Ascending aorta (tissue), 2 donors: Measurements from ENCODE around the gene FBXW2. TPM values are rescaled to one million over a fixed set of nuclear protein-coding genes. Genes with fewer than 3 reads are reported as not detected.
A peak's percentile ranks its signal among the peaks of the same experiment; 100 is the strongest.
"Not testable (repeated sequence)": the region's sequence is repeated elsewhere in the genome, so short reads cannot be mapped to it uniquely, and the experiment has no call there.

Experiments
- DNase-seq, 2 donors: peaks; one replicate each; pipeline ENCODE4 v3.0.0-alpha.2; 2019; ENCODE audit warnings: low spot score in 2 of 2
- H3K27ac ChIP-seq, 2 donors: fragments of 200-600 bp; sonication (generic); one replicate each; pipeline ENCODE4 v1.5.1; 2016 to 2017; ENCODE audit warnings: mild to moderate bottlenecking in 1 of 2
- H3K27me3 ChIP-seq: fragments of 200-600 bp; sonication (generic); one replicate; pipeline ENCODE4 v1.5.1; 2017
- H3K36me3 ChIP-seq, 2 donors: fragments of 200-600 bp; sonication (generic); one replicate each; pipeline ENCODE4 v1.5.1; 2016
- H3K4me1 ChIP-seq, 2 donors: fragments of 200-600 bp; sonication (generic); one replicate each; pipeline ENCODE4 v1.5.1; 2016 to 2017; ENCODE audit warnings: mild to moderate bottlenecking in 1 of 2
- H3K4me3 ChIP-seq, 2 donors: fragments of 200-600 bp; sonication (generic); one replicate each; pipeline ENCODE4 v1.5.1; 2016 to 2017; ENCODE audit warnings: mild to moderate bottlenecking in 1 of 2
- H3K9me3 ChIP-seq, 2 donors: fragments of 200-600 bp; sonication (generic); one replicate each; pipeline ENCODE4 v1.5.1; 2016
- CTCF ChIP-seq, 3 experiments: fragments of 200-600 bp in 2 of 3; fragments of 450-650 bp in 1 of 3; sonication (generic) in 2 of 3; IDR thresholded peaks; one replicate each; pipeline ENCODE4 v1.5.1; 2016 to 2019; ENCODE audit warnings: antibody characterized with exemption in 3 of 3, mild to moderate bottlenecking in 1 of 3, moderate library complexity in 1 of 3
- intact Hi-C: fragments of 100-400 bp; cut with DNase I; formaldehyde crosslinking; loops from one replicate; pipeline ENCODE4 v1.15.1; 2023
- total RNA-seq: library from RNA; depleted of rRNA; stranded (reverse); fragments of >200 nt; gene quantifications from one replicate; pipeline ENCODE4 v1.1.0, GENCODE V29; 2016

The FBXW2 gene
- total RNA-seq, 1 donor from 2014 or later, result 35.5 TPM

GRCh38 chr9:120755810-120756434 lies 37.3 kb downstream of the FBXW2 start:
- H3K9me3 ChIP-seq, result no peaks in the 10 kb centered on the region
- no peak overlapping the region for H3K4me3 ChIP-seq
- peaks cover 0 to 2% of the 10 kb centered on the region in 2 donors for H3K4me1 ChIP-seq
- intact Hi-C loops, result loop anchor here (1.0 to 10.0 kb wide), 2 partner anchors 229 to 304 kb away; no protein-coding TSS in a partner anchor
- peak; percentile 82 to 86 (median 86) for TF ChIP-seq CTCF (IDR thresholded peaks at IDR 0.05)
- H3K27me3 ChIP-seq, result no peaks in the 10 kb centered on the region
- peak overlapping the region in 1 of 2 donors; percentile 44 for H3K27ac ChIP-seq
- DNase-seq, result peak in 1 of 2 donors; percentile 76
- peaks cover 0 to 6% of the 10 kb centered on the region in 2 donors for H3K36me3 ChIP-seq

- H3K27me3 ChIP-seq, result no peaks in the 10 kb centered on the region
- H3K4me1 ChIP-seq, result peaks cover 0 to 2% of the 10 kb centered on the region in 2 donors
- H3K9me3 ChIP-seq, result no peaks in the 10 kb centered on the region
- TF ChIP-seq CTCF (IDR thresholded peaks at IDR 0.05), result no peak
- H3K36me3 ChIP-seq, result peaks cover 0 to 6% of the 10 kb centered on the region in 2 donors
- no peak overlapping the region for H3K27ac ChIP-seq
- no peak overlapping the region for H3K4me3 ChIP-seq
- no peak for DNase-seq
- intact Hi-C loops, result loop anchor here (10.0 kb wide), 1 partner anchor 230 kb away; no protein-coding TSS in a partner anchor
Measured at GRCh38 chr9:120755044-120755443, 38.2 kb downstream of the FBXW2 start.

GRCh38 chr9:120750421-120750820 lies 42.8 kb downstream of the FBXW2 start:
- intact Hi-C loops, result loop anchor here (10.0 kb wide), 1 partner anchor 234 kb away; no protein-coding TSS in a partner anchor
- Histone ChIP-seq H3K36me3 (no peaks in the 10 kb centered on the region), H3K27me3 (no peaks in the 10 kb centered on the region)

GRCh38 chr9:120746366-120746765 lies 46.9 kb downstream of the FBXW2 start:
- H3K9me3 ChIP-seq, H3K27ac ChIP-seq, H3K27me3 ChIP-seq, H3K36me3 ChIP-seq, H3K4me3 ChIP-seq, DNase-seq, H3K4me1 ChIP-seq: not testable (repeated sequence)
- intact Hi-C loops, result loop anchor here (10.0 kb wide), 1 partner anchor 122 kb away; no protein-coding TSS in a partner anchor

More at GRCh38 chr9:120750421-120750820, 42.8 kb downstream of the FBXW2 start:
- DNase-seq, result no peak
- Histone ChIP-seq H3K27ac (no peak overlapping the region), H3K9me3 (no peaks in the 10 kb centered on the region), H3K4me3 (no peak overlapping the region), H3K4me1 (no peaks in the 10 kb centered on the region)
- TF ChIP-seq CTCF (IDR thresholded peaks at IDR 0.05), result no peak

GRCh38 chr9:120745278-120745677 lies 47.9 kb downstream of the FBXW2 start:
- Histone ChIP-seq H3K36me3 (no peaks in the 10 kb centered on the region), H3K27me3 (no peaks in the 10 kb centered on the region), H3K27ac (no peak overlapping the region), H3K9me3 (no peaks in the 10 kb centered on the region), H3K4me3 (no peak overlapping the region), H3K4me1 (no peaks in the 10 kb centered on the region)
- DNase-seq, result no peak
- intact Hi-C loops, result loop anchor here (10.0 kb wide), 1 partner anchor 120 kb away; no protein-coding TSS in a partner anchor
- TF ChIP-seq CTCF (IDR thresholded peaks at IDR 0.05), result no peak

- no peaks in the 10 kb centered on the region for H3K4me1 ChIP-seq
- no peak overlapping the region for H3K4me3 ChIP-seq
- H3K9me3 ChIP-seq, result no peaks in the 10 kb centered on the region
- intact Hi-C loops, result loop anchor here (10.0 kb wide), 1 partner anchor 118 kb away; no protein-coding TSS in a partner anchor
- H3K27me3 ChIP-seq, result no peaks in the 10 kb centered on the region
- peak in 2 of 3 experiments; percentile 26 to 41 for TF ChIP-seq CTCF (IDR thresholded peaks at IDR 0.05)
- H3K36me3 ChIP-seq, result no peaks in the 10 kb centered on the region
- no peak for DNase-seq
- H3K27ac ChIP-seq, result no peak overlapping the region
Measured at GRCh38 chr9:120742951-120743416, 50.2 kb downstream of the FBXW2 start.
